GM19023 (cell line): ENCODE measurements around the gene ARFRP1.

Source experiments
- ATAC-seq: cut with Tn5 transposase; IDR thresholded peaks from one replicate; pipeline ENCODE4 v1.9.1; 2021; ENCODE audit warnings: mild to moderate bottlenecking, moderate library complexity; ENCODE audit not compliant: unreplicated experiment

Gene ARFRP1

DNA sequence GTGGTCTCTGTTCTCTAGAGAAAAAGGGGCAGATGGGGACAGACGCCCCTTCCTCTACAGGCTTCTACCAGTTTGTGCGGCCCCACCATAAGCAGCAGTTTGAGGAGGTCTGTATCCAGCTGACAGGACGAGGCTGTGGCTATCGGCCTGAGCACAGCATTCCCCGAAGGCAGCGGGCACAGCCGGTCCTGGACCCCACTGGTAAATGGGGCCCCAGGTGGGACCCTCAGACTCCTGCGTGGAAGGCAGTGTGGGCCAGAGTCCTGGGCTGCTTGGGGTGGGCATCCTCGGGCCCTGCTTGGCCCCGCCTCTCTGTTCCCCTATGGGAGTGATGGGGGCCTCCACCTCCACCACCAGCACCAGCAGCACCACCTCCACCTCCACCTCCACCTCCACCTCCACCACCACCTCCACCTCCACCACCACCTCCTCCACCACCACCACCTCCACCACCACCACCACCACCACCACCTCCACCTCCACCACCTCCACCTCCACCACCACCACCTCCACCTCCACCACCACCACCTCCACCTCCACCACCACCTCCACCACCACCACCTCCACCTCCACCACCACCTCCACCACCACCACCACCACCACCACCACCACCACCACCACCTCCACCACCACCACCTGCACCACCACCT lies 14.6 kb downstream of the ARFRP1 start:
- no peak for ATAC-seq

DNA sequence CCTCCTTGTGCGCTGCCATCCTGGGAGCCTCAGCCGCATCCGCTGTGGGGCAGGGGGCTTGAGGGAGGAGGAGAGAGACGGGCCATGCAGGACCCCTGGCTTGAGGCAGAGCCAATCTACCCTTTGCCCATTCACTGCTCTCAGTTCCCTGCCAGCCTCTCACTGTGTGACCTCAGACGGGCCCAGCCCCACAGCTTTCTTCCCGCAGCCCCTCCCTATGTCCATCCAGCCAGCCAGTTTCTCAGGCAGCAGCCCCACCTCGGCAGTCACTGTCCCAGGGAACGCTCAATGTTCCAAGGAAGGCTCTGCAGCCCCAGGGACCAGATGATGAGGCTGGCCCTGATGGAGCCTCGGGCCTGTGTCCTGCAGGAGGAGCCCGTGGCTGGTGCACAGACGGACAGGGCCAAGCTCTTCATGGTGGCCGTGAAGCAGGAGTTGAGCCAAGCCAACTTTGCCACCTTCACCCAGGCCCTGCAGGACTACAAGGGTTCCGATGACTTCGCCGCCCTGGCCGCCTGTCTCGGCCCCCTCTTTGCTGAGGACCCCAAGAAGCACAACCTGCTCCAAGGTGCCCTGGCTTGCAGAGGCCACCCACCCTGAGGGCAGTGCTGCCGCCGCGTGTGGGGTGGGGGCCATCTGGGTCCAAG lies 15.2 kb downstream of the ARFRP1 start:
- no peak for ATAC-seq

DNA sequence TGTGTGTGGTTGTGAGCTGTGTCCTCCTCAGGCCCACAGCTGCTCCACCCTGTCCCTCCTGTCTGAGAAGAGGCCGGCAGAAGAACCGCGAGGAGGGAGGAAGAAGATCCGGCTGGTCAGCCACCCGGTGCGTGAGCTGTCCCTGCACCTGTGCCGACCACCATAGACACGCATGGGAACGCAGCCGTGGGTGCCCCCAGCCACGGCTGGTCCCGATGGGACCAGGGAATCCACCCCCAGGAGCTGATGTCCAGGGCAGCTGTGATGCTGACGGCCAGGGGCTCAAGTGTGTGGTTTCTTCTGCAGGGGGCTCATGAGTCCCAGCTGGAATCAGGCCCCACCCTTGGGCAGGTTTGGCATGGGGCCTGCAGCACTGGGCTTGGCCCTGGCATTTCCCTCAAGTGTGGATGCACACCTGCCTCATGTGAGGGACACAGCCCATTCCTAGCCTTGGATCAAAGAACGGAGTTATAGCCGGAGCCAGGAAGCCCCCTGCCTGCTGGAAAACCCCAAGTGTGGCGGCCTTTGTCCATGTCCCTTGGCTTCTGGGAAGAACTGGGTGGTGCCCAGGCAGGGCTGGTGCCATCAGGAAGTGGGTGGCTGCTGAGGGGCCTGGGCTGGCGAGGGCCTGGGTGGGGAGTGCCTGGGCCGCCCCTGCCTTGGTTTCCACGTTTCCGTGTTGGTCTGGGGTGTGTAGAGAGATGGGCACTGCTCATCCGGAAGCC lies 15.9 kb downstream of the ARFRP1 start:
- ATAC-seq = no peak

DNA sequence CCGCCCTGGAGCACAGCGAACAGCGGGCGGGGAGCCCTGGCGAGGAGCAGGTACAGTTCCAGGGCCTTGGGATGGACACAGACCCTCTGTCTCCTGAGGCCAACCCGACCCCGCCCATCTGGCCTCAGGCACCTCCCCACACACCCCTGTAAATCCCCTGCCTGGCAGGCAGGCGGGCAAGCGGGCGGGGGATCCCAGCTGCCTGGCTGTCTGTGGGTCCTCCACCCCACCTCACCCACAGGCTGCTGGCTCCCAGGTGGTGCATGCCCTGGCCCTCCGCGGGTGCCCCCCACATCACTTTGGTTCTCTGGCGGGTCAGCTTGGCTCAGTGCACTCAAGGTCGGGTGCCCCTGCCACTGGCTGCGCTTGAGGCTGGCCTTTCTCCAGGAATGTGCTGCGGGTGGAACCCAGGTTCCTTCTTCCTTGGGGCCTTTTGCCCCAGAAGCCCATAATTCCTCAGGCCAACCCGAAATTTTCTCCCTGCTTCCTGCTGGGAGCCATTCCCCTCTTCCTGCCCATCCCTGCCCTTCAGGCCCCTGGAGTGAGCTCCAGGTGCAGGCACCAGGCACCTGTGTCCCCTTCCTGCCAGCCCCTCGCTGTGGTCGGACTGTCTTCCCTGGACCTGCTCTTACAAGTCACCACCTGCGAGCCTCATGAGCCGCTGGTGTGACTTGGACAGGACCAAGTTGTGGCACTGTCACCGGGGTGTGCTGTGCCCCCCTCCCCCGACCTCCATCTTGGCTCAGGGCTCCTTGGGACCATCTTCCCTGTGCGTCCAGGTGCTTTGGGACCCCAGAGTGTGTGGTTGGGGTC lies 16.7 kb downstream of the ARFRP1 start:
- no peak for ATAC-seq

DNA sequence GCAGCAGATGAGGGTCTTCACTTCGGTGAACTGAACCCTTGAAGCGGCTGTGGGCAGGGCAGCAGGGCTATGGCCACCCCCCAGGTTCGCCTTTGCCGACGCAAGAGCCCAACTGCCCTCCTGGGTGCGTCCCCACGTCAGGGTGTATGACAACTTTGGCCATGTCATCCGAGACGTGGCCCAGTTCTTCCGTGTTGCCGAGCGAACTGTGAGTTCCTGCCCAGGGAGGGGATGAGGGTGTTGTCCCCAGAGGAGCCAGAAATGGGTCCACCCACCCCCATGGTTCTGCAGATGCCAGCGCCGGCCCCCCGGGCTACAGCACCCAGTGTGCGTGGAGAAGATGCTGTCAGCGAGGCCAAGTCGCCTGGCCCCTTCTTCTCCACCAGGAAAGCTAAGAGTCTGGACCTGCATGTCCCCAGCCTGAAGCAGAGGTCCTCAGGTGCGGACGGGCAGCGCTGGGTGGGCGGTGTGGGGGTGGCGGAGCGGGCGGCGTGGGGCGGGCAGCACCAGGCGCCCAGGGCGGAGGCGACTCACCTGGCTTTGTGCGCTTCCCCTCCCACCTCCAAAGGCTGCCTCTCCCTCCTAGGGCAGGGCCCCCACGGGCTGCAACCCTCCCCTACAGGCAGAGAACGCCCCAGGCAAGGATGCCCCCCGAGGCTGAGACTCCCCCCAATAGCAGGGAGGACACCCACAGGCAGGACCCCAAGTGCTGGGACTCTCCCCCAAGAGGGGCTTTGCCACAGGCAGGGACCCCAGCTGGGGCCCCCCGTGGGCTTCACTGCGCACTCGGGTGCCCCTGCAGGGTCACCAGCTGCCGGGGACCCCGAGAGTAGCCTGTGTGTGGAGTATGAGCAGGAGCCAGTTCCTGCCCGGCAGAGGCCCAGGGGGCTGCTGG lies 17.5 kb downstream of the ARFRP1 start:
- ATAC-seq = no peak

DNA sequence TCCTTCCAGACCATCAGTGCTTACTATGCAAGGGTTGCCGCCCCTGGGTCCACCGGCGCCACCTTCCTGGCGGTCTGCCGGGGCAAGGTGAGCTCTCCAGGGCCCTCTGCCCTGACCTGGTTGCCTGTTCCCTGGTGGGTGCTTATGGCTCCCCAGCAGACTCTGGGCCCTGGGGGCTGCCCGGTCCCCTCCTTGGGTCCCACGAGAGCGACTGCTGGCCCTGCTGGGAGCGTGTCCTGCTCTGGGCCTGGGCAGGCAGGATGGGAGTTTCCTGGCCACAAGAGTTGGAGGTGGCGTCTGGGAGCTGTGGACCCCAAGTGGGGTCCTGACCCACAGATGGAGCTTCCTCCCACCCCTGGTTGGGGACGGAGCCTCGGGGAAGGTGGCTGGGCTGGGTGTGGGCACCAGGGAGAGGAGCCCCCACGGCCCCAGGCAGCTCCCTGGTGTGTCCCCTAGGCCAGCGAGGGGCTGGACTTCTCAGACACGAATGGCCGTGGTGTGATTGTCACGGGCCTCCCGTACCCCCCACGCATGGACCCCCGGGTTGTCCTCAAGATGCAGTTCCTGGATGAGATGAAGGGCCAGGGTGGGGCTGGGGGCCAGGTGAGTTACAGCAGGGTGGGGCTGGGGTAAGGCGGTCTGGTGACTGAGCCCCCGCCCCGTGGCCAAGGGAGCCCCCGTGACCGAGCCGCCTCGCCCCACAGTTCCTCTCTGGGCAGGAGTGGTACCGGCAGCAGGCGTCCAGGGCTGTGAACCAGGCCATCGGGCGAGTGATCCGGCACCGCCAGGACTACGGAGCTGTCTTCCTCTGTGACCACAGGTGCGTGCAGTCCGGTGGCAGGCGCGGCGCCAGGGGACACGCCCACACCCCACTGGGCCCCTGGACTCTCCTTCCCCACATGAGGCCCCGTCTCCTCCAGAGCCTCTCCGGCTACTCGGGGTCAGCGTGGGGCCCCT lies 18.5 kb downstream of the ARFRP1 start:
- no peak for ATAC-seq

DNA sequence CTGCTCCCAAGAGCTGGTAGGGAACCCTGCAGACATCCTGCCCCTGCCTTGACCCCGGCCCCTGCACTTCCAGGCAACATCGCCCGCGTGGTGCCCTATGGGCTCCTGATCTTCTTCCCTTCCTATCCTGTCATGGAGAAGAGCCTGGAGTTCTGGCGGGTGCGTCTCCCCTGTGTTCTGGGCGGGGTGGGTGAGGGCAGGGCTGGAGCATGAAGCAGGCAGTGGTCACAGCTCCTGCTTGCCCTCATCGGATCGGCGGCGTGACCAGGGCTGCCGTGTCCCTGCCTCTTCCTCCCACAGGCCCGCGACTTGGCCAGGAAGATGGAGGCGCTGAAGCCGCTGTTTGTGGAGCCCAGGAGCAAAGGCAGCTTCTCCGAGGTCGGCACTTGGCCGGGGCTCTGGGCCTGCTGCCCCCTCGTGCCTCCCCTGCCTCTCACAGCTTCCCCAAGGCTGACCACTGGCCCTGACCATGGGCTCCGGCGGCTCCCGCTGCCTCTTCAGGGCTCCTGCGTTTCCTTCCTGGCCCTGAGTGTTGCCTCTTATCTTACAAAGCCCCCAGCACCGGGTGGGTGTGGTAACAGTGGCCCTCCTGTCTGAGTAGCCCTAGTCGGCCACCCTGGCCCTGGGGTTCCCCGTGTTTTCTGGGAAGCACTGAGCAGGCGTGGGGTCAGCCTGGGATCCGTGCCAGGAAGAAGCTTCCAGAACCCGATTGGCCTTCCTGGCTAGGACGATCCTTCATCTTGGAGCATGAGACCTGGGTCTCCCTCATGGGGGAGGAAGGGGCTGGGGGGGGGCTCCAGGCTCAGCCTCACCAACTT lies 19.3 kb downstream of the ARFRP1 start:
- no peak for ATAC-seq

DNA sequence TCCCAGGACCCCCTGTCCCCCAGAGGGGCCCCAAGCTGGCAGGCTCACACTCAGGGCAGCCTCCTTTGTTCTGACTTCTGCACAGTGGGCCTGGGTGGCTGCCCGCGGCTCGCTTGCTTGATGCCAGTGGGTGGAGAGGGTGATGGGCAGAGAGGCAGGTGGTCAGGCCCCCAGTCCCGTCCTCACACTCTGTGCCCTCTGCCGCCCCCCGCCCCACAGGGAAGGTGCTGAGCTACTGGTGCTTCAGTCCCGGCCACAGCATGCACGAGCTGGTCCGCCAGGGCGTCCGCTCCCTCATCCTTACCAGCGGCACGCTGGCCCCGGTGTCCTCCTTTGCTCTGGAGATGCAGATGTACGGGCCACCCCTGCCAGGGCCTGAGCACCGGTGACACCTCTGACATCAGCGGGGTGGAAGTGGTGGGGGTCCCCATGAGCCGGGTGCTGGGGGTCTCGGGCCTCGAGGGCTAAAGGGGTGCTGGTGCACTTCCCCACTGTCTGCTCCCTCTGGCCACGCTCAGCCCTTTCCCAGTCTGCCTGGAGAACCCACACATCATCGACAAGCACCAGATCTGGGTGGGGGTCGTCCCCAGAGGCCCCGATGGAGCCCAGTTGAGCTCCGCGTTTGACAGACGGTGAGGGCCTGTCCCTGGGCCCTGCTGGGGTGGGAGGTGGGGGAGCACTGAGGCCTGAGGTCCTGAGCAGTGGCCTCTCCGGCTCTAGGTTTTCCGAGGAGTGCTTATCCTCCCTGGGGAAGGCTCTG lies 20.2 kb downstream of the ARFRP1 start:
- no peak for ATAC-seq

DNA sequence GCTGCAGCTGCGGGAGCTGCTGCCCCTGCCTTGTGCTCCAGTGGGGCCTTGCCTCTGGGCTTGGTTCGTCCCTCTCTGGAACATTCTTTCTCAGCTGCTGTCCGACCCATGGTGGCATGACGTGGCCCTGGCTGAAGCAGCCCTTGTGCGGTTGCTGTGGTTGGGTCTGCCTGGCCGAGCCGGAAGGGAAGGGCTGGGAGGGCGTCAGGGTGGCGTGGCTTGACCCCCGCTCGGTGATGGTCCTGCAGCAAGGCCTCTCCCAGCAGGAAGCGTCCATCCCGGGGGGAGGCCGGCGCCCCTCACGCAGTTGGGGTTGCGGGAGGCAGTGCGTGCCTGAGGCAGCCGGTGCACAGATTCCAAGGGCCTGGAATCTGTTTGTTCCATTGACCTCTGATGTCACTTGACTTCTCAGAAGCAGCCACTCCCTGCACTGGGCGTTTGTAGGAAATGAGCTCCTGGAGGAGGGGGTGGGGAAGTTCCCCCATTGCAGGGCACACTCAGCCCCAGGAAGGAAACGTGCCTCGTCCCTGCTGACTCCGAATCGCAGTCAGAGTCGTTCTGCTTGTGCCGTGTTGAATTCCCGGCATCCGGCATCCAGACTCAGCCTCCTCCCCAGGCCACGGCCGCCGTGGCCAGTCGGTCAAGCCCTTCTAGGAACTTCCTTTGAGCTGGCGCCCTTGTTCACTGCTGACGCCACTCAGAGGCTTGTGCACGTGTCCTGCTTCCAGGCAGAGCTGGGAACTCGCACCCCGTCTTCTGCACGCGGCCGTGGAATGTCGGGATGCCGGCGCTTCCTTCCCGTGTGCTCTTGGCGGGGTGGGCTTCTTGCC lies 21.1 kb downstream of the ARFRP1 start:
- ATAC-seq = no peak

DNA sequence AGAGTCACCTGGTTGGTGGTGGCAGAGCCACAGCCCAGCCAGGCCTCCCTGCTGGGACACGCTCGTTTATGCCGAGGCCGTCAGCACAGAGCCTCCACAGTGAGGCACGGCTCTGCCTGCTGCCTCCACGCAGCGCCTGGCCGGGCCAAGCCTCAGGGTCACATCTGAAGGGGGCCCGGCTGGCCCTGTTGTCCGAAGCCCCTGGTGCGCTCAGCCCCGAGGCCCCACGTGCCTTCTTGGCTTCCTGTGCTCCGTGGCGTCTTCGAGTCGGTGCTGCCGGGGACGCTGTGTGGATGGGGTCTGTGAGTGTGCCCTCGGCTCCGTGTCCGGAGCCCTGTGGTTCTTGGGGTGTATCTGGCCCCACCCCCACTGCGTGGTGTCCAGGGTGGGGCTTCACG lies 21.7 kb downstream of the ARFRP1 start:
- ATAC-seq = no peak

DNA sequence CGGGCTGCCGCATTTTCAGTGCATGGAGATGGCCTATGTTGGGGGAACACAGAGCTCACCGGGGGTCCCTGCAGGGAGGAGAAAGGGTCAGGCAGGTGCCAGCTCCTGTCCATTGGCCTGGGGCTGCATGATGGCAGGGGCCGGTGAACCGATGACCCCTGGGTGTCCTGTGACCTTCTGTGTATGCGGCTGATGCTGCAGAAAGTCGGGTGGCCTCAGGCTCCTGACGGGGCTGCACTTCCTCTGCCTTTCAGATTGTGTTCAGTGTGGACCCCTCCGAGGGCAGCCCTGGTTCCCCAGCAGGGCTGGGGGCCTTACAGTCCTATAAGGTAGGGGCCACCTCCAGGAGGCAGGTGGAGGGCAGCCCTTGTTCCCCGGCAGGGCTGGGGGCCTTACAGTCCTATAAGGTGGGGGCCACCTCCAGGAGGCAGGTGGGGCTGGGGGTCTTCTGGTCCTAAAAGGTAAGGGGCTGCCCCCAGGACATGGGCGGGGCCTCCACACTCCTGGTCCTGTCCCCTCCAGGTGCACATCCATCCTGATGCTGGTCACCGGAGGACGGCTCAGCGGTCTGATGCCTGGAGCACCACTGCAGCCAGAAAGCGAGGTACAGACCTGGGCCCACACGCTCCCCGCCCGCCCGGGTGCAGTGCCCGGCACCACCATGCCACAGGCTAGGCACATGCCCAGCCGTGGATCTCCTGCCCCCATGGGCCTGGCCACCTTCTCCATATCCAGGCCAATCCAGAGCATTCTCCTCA lies 22.3 kb downstream of the ARFRP1 start:
- no peak for ATAC-seq

DNA sequence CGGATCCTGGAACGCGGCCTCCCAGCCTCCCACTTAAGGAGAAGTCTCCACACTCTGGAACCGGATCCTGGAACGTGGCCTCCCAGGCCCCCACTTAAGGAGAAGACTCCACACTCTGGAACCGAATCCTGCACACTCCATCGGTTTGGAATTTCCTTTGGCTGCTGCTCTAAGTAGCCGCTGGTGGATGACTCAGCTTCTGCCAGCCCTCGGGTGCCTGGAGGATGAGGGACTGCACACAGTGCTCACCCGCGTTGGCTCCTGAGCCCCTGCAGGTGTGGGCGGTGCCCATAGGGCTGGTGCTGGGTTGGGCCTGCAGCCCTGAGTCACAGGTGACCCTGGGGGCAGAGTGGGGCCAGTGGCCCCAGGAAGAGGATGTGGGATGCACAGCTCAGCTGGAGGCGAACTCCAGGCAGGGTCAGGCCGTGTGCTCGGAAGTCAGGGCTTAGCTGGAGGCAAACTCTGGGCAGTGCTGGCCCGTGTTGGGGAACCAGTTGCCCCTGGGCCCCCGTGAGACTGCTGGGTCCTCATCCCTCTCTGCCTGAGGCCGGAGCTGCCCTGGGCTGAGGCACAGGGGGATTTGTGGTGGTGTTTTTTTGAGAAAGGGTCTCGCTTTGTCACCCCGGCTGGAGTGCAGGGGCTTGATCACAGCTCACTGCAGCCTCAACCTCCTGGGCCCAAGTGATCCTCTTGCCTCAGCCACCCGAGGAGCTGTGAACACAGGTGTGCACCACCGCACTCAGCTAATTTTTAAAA lies 25.2 kb downstream of the ARFRP1 start:
- ATAC-seq = no peak

DNA sequence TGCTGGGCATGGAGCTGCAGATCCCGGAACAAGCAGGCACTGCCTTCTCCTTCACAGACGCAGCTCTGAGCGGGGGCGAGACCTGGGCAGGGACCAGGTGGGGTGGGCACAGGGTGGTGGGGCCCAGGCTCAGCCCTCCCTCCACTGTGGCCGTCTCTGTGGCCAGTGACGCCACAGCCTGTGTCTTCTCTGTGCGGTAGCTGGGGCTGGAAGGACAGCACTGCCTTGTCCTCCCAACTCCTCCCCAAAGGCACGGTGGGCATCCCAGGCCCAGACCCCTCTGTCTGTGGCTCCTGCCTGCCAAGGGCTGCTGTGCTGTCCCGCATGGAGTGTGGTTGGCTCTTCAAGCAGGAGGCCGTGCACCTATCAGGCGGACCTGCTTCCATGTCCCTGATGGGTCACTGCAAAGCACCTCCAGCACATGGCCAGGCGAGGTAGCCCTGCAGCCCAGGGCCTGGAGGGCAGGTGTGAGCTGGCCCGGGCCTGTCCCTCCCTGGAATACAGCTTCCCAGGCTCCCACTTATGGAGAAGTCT lies 26.1 kb downstream of the ARFRP1 start:
- no peak for ATAC-seq

DNA sequence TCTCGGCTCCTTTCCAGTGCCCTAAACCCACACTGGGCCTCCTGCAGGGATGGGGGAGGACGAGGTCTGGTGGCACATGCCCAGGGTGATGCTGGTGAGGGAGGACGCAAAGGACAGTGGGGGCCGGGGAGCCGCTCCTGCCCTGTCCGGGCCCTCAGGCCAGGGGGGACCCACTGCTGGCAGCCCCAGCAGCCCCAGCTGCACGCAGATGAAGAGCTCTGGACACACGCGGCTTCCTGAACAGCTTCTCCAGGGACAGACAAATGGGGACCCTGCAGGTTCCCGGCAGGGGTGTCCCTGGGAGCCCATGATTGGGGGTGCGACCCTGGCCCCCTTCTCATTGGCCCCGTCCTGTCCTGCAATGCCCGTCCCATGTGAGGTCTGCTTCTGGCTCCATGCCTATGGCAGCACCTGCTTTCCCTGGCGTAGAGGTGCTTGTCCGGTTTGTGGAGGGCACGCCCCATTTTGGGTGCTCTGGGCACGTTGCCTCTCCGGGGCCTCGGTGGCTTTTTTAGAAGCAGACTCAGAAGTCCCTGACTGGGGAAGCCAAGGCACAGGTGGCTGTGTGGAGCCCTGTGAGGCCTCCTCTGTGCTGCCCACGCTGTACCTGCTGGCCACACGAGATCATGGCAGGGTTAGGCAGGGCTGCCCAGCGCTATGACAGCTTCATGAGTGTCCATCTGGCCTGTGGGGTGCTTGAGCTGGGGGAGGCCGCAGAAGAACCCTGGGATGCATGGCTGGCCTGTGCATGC lies 26.7 kb downstream of the ARFRP1 start:
- no peak for ATAC-seq
